Stimulated activated naive CD4-positive, alpha-beta T cell treated with Interleukin-2 at 50 U/mL for 16 hours (primary cell): ENCODE data around the gene RFC4.
"Not testable (repeated sequence)": the region's sequence is repeated elsewhere in the genome, so short reads cannot be mapped to it uniquely, and the experiment has no call there.

Experiments
- DNase-seq: peaks from one replicate; lab custom pipeline; 2025; lab: John Stamatoyannopoulos, UW

The RFC4 gene

DNA sequence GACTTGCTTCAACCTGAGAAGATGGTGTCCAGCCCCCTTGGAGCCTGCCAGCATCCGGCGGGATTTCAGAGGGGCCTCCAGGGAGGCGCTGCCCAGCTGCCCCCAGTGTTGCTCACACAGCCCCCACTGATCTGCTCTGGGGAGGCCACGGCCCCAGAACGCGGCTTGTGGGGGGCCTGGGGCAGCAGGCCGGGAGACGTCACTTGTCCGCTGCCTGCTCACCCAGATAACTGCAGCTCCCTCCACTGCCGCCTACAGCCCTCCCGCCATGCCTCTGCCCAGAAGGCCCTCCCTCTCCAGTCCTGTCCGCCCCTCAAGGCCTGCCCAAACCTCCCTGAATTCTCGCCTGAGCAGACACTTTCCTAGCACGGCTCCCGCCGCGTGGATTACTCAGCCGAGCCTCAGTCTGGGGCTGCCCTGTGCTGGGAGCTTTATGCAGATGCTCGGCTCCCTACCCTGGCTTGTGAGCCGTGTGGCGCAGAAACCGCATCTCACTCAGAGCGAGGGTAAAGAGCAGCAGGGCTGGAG lies 19.1 kb upstream of the RFC4 start:
- DNase-seq = peak; percentile 30

DNA sequence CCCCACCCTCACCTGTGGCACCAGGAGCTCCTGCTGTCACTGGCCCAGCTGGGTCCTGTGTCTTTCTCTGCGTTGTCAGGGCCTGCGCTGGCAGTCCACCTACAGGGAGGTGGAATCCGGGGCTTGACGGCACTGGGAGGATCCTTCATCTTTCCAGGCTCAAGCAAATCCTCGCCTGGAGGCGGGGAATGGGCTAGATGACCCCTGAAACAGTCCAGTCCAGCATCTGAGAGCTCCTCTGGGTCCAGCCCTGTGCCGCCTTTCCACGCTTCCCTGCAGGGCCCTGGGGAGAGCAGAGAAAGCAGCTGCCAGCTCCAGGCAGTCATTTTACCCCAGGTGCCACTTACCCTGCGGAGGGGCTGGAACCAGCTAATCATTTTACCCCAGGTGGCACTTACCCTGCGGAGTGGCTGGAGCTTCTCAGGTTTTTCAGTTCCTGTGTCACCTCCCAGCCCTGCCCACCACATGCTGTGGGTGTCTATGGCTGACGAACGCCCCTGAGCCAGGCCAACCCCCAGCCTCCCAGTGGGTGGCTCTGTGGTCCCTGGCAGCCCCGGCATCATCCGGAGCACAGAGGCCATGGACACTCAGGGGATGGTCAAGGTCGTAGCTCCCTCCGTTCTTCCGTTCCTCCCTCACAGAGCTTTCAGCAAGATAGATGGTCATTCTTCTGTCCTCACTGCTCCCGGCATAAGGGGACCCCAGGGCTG lies 18.3 kb upstream of the RFC4 start:
- no peak for DNase-seq

DNA sequence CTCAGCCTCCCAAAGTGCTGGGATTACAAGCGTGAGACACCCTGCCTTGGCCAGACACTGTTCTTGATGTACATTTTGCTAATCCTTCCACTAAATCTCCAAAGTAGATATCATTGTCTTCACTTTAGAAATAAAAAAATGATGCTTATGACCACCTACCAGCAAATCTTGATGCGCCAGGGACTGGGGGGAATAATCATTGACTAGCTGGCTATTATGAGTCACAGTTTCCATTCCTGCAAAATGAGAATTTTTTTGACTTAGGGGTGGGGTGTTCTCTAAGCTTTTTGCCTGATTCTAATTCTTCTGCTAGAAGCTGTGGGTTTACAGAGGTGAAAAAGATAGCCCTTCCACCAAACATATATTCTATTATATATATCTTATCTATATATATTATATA lies 17.1 kb upstream of the RFC4 start:
- DNase-seq = no peak

DNA sequence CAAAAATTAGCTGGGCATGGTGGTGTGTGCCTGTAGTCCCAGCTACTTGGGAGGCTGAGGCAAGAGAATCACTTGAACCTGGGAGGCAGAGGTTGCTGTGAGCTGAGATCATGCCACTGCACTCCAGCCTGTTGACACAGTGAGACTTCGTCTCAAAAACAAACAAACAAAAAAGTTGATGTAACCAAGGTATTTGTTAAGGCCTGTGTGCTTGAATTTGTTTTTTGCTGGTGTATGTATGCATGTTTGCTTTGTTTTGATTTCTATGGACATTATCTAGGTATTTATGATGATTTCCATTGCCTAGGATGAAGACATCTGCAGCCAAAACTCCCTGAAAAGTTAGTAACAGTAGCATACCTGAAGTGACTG lies 16.1 kb upstream of the RFC4 start:
- DNase-seq = not testable (repeated sequence)

DNA sequence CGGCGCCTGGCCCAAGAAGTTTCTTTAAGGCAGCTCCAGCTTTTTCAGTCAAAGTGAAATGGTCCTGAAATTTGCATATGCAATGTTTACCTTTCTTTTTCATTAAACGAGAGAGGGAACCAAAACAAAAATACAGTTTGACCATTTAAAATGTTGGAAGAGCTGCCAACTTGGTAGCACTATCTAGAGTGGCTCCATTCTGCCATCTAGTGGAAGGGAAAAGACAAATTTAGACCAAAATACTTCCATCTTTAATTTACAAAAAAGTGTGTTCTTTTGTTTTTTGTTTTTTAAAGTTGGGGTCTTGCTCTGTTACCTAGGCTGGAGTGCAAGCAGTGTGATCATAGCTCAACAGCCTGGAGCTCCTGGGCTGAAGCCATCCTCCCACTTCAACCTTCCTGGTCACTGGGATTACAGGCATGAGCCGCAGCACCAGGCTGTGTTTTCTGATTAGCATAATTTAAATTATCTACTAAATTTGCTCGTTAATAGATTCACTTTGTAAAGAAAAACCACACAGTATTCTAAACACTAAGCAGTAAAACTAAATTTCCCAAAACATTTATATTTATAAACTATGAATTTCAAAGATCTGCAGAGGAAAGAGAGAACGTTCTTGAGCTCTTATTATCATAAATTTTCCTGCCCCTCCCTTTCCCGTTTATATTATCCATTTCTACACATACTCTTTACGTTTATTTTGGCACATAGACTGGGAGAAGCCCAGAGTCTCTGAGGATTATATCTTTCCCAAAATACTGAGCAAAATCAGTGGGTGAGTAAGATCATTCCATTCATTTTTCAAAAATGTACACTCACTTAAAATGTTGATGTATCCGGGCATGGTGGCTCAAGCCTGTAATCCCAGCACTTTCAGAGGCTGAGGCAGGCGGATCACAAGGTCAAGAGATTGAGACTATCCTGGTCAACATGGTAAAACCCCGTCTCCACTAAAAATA lies 15.4 kb upstream of the RFC4 start:
- DNase-seq = no peak

DNA sequence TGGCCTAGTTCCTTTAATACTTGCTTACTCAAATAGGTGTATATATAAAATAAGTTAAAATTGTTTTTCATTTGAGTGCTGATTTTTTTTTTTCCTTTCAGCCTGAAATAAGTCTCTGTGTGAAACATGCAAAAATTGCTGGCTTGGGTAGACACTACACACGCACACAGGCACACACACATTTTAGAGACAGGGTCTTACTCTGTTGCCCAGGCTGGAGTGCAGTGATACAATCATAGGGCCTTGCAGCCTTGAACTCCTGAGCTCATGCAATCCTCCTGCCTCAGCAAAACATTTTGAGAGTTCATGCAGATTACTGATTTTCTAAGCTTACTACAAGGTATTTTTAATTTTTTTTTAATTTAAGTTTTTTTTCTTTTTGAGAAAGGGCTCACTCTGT lies 12.7 kb upstream of the RFC4 start:
- DNase-seq = no peak

DNA sequence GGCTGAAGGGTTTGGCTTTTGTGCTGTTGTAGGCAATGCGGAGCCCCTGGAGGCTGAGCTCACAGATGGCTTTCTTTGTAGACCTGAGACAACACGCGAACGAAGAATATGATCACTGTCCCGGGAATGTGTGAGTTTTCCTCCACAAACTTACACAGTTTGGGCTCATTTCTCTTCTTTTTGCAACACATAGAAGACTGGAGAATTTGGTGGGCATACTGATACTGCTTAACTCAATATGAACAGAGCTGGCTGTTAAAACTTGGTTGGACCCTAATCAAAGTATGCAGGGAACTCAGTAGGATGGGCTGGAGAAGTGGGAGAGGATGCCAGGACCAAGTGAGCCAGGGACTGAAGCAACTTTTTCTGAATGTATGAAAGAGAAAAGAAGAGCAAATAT lies 12.2 kb upstream of the RFC4 start:
- DNase-seq = no peak

DNA sequence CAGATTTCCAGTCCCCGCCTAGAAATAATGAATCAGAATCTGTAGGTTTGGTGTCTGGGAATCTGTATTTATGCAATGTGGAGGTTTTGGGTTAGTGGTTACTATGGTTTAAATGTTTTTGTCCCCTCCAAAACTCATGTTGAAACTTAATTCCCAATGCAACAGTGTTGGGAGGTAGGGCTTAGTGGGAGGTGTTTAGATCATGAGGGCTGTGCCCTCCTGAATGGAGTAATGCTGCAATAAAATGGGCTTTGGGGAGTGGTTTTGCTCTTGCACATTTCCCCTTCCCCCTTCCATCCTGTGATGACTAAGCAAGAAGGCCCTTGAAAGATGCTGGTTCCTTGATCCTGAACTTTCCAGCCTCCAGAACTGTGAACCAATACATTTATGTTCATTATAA lies 9.2 kb upstream of the RFC4 start:
- DNase-seq = no peak

DNA sequence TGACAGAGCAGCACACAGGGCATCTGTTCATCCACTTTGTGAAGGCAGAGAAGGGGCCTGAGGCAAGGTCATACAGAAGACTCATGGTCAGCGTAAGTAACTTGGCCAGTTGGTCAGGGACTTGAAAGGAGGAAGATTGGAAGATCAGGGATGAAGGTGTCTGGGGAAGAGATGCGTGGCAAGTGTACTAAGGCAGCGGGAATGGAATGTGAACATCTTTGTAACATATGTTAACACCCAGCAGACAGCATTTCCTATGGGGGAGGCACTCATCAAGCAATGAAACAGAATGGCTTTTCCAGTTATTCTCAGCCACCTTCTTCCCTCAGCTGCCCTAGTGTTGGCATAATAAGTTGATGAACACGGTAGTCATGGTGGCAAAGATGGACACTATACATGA lies 7.8 kb upstream of the RFC4 start:
- no peak for DNase-seq

DNA sequence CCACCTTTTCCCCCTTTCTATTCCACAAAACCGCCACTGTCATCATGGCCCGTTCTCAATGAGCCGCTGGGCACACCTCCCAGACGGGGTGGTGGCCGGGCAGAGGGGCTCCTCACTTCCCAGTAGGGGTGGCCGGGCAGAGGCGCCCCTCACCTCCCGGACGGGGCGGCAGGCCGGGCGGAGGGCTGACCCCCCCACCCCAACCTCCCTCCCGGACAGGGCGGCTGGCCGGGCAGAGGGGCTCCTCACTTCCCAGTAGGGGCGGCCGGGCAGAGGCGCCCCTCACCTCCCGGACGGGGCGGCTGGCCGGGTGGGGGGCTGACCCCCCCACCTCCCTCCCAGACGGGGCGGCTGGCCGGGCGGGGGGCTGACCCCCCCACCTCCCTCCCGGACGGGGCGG lies 5.0 kb upstream of the RFC4 start:
- DNase-seq = not testable (repeated sequence)

DNA sequence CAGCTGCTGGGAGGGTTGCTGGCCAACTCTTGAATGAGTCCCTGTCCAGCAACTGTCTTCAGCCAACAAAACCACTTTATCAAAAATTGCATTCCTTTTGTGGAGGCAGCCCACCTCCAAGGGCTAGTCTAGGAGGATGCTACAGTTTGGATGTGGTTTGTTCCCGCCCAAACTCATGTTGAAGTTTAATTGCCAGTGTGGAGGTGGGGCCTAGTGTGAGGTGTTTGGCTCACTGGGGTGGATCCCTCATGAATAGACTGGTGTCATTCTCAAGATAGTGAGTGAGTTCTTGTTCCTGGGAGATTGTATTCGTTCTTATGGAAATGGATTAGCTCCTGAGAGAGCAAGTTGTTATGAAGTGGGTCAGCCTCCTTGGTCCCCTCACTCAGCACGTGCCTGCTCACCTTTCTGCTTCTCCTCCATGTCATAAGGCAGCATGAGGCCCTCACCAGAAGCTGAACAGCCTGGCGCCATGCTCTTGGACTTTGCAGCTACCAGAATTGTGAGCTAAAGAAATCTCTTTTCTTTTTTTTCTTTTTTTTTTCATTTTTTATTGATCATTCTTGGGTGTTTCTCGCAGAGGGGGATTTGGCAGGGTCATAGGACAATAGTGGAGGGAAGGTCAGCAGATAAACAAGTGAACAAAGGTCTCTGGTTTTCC lies 4.2 kb upstream of the RFC4 start:
- DNase-seq = no peak

DNA sequence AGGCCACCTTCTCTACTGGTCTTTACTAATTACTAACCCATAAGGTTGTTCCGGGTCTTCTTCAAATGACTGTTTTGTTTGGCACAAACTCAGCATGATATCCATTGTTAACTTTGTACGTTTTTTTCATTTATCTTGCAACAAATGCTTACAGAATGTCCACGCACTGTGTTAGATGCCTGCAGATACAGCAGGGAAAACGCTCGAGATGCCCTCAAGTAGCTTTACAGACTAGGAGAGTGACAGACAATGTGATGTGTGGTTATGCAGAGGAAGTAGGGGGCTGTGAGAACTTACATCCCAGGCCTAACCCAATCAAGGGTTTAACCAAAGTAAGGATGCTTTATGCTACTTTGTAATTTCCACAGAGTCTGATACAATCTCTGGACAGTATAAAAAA lies 949 bp upstream of the RFC4 start:
- no peak for DNase-seq

DNA sequence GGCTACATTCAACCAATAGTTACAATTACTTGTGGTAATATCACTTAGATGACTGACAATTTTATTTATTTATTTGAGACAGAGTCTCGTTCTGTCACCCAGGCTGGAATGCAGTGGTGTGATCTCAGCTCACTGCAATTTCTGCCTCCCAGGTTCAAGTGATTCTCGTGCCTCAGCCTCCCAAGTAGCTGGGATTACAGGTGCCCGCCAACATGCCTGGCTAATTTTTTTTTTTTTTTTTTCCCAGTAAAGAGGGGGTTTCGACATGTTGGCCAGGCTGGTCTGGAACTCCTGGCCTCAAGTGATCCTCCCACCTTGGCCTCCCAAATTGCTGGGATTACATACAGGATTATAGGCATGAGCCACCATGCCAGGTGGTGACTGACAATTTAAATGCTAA lies 2.8 kb downstream of the RFC4 start:
- not testable (repeated sequence) for DNase-seq

DNA sequence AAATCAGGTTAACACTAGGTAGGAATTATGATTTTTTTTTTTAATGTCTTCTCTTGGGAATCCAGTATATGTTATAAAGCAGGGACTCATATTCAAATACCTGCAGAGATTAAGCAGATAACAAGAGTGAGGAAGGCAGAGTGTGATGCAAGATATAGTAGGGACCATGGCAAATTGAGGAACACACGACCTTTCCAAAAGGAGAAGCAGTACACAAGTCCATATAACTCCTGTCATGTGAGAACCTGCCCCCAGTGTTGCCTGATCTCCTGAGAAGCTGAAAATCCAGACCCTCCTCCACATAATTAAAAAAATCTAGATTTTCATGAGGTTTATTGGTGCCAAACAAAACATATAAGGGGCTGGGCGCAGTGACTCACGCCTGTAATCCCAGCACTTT lies 3.6 kb downstream of the RFC4 start:
- no peak for DNase-seq

DNA sequence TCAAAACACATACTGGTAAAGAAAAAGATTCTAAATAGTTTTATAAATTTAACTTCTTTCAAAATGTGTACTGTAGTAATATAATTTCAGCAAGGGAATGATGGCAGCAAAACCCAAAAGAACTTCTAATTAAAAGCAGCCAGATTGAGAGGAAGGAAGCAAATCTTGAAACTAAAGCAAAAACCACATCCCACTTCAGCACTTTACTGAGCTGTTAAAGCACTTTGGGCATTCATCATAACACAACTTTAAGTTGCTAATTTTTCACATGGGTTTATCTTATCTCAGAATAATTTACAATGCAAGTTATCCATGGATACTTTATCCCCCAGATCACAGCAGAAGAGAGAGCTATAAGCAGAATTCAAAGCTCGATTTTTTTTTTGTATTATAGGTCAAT lies 6.0 kb downstream of the RFC4 start:
- DNase-seq = no peak

DNA sequence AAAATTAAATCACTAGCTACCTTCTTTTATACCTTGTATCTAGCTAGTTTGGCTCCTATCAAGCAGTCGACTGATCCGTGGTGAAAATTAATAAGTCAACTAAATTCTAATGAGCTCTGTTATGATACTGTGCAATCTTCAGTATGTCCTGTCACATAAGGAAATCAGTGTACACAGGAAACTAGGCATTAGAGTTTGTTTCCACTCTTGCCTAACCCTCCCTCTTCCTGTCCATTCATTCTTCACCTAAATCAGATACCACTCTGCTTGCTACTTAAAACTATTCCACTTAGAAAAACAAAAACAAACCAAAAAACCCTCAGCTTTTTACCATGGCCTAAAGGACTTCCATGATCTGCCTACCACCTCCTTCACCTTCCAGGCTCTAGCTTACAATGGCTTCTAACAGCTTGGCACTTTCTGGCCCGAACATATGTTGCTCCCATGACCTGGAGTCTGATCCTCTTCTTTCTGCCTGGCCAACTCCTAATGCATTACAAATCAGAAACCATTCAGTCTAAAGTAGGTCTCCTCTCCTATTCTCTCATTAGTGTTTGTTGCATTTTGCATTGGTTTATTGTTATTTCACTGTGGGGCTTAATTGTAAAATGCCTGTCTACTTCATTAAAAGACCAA lies 7.9 kb downstream of the RFC4 start:
- DNase-seq = no peak

DNA sequence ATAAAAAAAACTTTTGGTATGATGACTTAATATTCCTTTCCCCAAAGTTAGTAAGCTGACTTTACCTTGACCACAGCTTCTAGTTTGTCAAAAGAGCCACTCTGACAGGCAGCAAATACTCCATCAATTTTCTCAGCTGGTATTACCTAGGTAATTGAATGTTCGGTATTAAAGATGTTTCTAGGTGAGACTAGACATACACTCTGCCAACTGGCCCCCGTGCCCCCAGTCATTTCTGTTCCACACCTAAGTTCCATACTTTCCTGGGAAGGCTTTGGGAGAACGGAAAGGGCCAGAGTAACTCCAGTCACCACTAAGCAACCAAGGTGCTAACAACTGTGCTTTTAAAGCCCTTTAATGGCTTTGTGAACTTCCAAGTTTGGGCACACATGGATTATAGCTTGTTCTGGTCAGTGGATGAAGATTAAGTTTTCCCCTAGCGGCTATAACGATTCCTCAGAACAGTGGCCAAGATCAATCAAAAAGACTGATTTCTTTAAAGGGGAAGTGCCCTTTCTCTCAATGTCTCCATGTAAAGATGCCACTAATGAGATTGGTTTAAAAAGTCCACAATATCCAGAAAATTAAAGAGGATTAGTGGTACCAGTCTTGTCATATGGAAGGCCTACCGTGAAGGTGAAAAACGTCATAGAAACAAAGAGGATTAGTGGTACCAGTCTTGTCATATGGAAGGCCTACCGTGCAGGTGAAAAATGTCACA lies 15.9 kb downstream of the RFC4 start:
- no peak for DNase-seq

DNA sequence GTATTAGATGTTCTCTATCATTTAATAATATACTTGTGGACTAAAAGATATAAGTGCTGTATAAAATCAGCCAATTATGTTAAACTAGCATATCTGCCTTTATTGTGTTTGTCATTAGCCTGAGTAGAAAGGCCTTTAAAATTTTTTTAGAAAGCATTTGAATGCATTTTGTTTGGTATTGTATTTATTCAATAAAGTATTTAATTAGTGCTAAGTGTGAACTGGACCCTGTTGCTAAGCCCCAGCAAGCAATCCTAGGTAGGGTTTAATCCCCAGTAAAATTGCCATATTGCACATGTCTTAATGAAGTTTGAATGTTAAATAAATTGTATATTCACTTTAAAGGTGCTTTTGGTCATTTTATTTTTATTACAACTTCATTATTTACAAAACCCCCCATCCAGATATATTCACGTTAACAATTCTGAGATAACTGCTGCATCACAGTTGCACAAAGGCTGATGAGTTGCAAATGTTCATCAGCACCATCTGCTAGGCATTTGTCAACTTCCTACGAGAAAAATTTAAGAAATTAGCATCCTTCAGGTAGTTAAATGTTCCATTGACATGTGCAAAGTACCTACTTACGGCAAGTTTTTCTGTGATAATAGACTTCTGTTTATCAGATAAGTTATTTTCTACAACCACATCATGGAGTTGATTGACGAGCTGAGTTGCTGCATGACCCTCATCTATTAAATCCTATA lies 16.6 kb downstream of the RFC4 start:
- no peak for DNase-seq

DNA sequence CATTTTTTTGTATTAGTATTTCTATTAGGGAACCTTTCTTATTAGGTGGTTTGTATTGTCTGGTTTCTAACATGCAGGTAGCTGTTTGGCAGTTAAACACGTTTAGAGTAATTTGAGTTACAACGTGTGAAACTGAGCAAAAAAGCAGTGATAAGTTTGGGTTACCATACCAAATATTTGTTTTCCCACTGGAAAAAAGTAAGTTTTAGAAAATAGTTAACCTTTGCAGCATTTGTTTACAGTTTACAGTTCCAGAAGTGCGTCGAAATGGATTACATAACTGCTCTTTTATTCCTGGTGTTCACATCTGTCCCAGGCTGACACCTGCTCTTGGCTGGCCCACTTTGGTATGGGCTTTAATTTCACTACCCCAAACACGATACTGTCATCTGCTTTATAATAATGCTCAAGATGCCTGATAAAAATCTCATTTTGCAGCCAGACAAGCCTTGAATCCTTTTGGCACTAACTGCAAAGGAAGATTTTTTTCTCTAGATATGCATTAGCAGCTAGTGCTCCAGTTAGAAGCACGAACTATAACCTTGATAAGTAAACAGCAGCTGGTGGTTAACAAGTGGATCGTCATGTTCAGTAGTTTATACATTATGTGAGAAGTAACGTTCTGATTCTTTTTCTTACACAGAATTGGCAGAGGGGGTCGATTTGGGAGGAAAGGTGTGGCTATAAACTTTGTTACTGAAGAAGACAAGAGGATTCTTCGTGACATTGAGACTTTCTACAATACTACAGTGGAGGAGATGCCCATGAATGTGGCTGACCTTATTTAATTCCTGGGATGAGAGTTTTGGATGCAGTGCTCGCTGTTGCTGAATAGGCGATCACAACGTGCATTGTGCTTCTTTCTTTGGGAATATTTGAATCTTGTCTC lies 17.6 kb downstream of the RFC4 start:
- DNase-seq = no peak
